Fibroblast of peridontal ligament (primary cell): ENCODE data around the gene ZNF296.

Experiments
- DNase-seq: peaks from one replicate; pipeline ENCODE4 v3.0.0-alpha.2; 2010; ENCODE audit errors: extremely low read depth

Gene ZNF296

GRCh38 chr19:45087531-45087930 is 11.3 kb upstream of the ZNF296 start:
- no peak for DNase-seq

- DNase-seq = no peak
Measured at GRCh38 chr19:45086480-45086879, 10.2 kb upstream of the ZNF296 start.

GRCh38 chr19:45082170-45082569 is 5.9 kb upstream of the ZNF296 start:
- DNase-seq = no peak

- DNase-seq = no peak
Measured at GRCh38 chr19:45079911-45080370, 3.7 kb upstream of the ZNF296 start.

GRCh38 chr19:45079063-45079910 is 3.0 kb upstream of the ZNF296 start, which contains the start of gene GEMIN7:
GEMIN7 (plus strand) TSS chr19:45079260; CDS start chr19:45090115, 10,855 bp downstream.
- peak; percentile 53 for DNase-seq

GRCh38 chr19:45078390-45079062 is 2.2 kb upstream of the ZNF296 start:
- DNase-seq = no peak

- DNase-seq = no peak
Measured at GRCh38 chr19:45076851-45077730, 813 bp upstream of the ZNF296 start.

GRCh38 chr19:45075301-45076028 is 813 bp downstream of the ZNF296 start:
- DNase-seq = no peak

- no peak for DNase-seq
Measured at GRCh38 chr19:45074744-45075300, 1.5 kb downstream of the ZNF296 start.

- no peak for DNase-seq
Measured at GRCh38 chr19:45071969-45072790, 4.1 kb downstream of the ZNF296 start.

- no peak for DNase-seq
Measured at GRCh38 chr19:45071545-45071938, 4.7 kb downstream of the ZNF296 start.

- DNase-seq = no peak
Measured at GRCh38 chr19:45070861-45071544, 5.3 kb downstream of the ZNF296 start.

- DNase-seq = no peak
Measured at GRCh38 chr19:45070214-45070613, 6.1 kb downstream of the ZNF296 start.

GRCh38 chr19:45069056-45069455 is 7.2 kb downstream of the ZNF296 start:
- no peak for DNase-seq

GRCh38 chr19:45068041-45068440 is 8.2 kb downstream of the ZNF296 start:
- DNase-seq = no peak

GRCh38 chr19:45066921-45067661 is 9.2 kb downstream of the ZNF296 start:
- no peak for DNase-seq

- no peak for DNase-seq
Measured at GRCh38 chr19:45063851-45064801, 12.2 kb downstream of the ZNF296 start.

- no peak for DNase-seq
Measured at GRCh38 chr19:45061965-45062364, 14.3 kb downstream of the ZNF296 start.
